ENCODE data around the gene ABHD4. TPM values are rescaled to one million over a fixed set of nuclear protein-coding genes. Genes with fewer than 3 reads are reported as not detected.
"Not testable (repeated sequence)": the region's sequence is repeated elsewhere in the genome, so short reads cannot be mapped to it uniquely, and the experiment has no call there.

Gene ABHD4
- total RNA-seq, 2 donors from 2014 or later: 13.8 to 26.5 TPM

GRCh38 chr14:22598896-22599244 lies 770 bp downstream of the ABHD4 start:
- DNase-seq (ENCODE audit: low spot score in 2 of 2) (peak in 1 of 2 donors; percentile 36), ATAC-seq (peak; percentile 77 to 82)
- Mint-ChIP-seq H3K36me3 (peaks cover 8 to 33% of the 10 kb centered on the region in 2 donors), H3K9me3 (no peaks in the 10 kb centered on the region), H3K27ac (peak overlapping the region; percentile 86 to 94)

- Mint-ChIP-seq H3K9me3 (no peaks in the 10 kb centered on the region), H3K36me3 (peaks cover 8 to 33% of the 10 kb centered on the region in 2 donors), H3K27ac (peak overlapping the region in 1 of 2 donors; percentile 86)
- DNase-seq (ENCODE audit: low spot score in 2 of 2): no peak
- ATAC-seq: no peak
Observed at GRCh38 chr14:22599349-22599748, 1.2 kb downstream of the ABHD4 start.

GRCh38 chr14:22600027-22600426 lies 1.9 kb downstream of the ABHD4 start:
- H3K27ac Mint-ChIP-seq: no peak overlapping the region
- ATAC-seq: no peak
- H3K9me3 Mint-ChIP-seq: no peaks in the 10 kb centered on the region
- no peak for DNase-seq (ENCODE audit: low spot score in 2 of 2)
- peaks cover 8 to 33% of the 10 kb centered on the region in 2 donors for H3K36me3 Mint-ChIP-seq

GRCh38 chr14:22601456-22601855 lies 3.4 kb downstream of the ABHD4 start:
- H3K36me3 Mint-ChIP-seq: peaks cover 8 to 33% of the 10 kb centered on the region in 2 donors
- no peak for ATAC-seq
- no peaks in the 10 kb centered on the region for H3K9me3 Mint-ChIP-seq
- no peak overlapping the region for H3K27ac Mint-ChIP-seq
- DNase-seq (ENCODE audit: low spot score in 2 of 2): no peak

GRCh38 chr14:22601996-22602395 lies 3.9 kb downstream of the ABHD4 start:
- no peak for ATAC-seq
- H3K9me3 Mint-ChIP-seq: no peaks in the 10 kb centered on the region
- DNase-seq (ENCODE audit: low spot score in 2 of 2): no peak
- no peak overlapping the region for H3K27ac Mint-ChIP-seq
- peaks cover 8 to 33% of the 10 kb centered on the region in 2 donors for H3K36me3 Mint-ChIP-seq

GRCh38 chr14:22602862-22603261 lies 4.8 kb downstream of the ABHD4 start:
- no peak for DNase-seq (ENCODE audit: low spot score in 2 of 2)
- Mint-ChIP-seq H3K9me3 (no peaks in the 10 kb centered on the region), H3K36me3 (peaks cover 8 to 33% of the 10 kb centered on the region in 2 donors), H3K27ac (no peak overlapping the region)
- ATAC-seq: no peak

GRCh38 chr14:22606380-22606779 lies 8.3 kb downstream of the ABHD4 start:
- H3K36me3 Mint-ChIP-seq: peaks cover 0 to 32% of the 10 kb centered on the region in 2 donors
- H3K27ac Mint-ChIP-seq: no peak overlapping the region
- no peaks in the 10 kb centered on the region for H3K9me3 Mint-ChIP-seq
- no peak for ATAC-seq
- no peak for DNase-seq (ENCODE audit: low spot score in 2 of 2)

- ATAC-seq (no peak), DNase-seq (ENCODE audit: low spot score in 2 of 2) (no peak)
- Mint-ChIP-seq H3K27ac (no peak overlapping the region), H3K9me3 (no peaks in the 10 kb centered on the region), H3K36me3 (peaks cover 0 to 24% of the 10 kb centered on the region in 2 donors)
Observed at GRCh38 chr14:22607291-22607690, 9.2 kb downstream of the ABHD4 start.

GRCh38 chr14:22610931-22611330 lies 12.8 kb downstream of the ABHD4 start:
- DNase-seq (ENCODE audit: low spot score in 2 of 2) (no peak), ATAC-seq (peak in 1 of 2 donors; percentile 20)
- H3K36me3 Mint-ChIP-seq: peaks cover 0 to 13% of the 10 kb centered on the region in 2 donors

GRCh38 chr14:22613106-22613695 lies 15.1 kb downstream of the ABHD4 start:
- H3K27ac Mint-ChIP-seq: peak overlapping the region in 1 of 2 donors; percentile 16
- DNase-seq (ENCODE audit: low spot score in 2 of 2) (no peak), ATAC-seq (no peak)
- H3K9me3 Mint-ChIP-seq: no peaks in the 10 kb centered on the region
- peaks cover 0 to 13% of the 10 kb centered on the region in 2 donors for H3K36me3 Mint-ChIP-seq

More at GRCh38 chr14:22610931-22611330, 12.8 kb downstream of the ABHD4 start:
- Mint-ChIP-seq H3K9me3 (no peaks in the 10 kb centered on the region), H3K27ac (no peak overlapping the region)

GRCh38 chr14:22613736-22614239 lies 15.7 kb downstream of the ABHD4 start:
- Mint-ChIP-seq H3K27ac (no peak overlapping the region), H3K9me3 (no peaks in the 10 kb centered on the region), H3K36me3 (peaks cover 0 to 13% of the 10 kb centered on the region in 2 donors)
- no peak for ATAC-seq
- DNase-seq (ENCODE audit: low spot score in 2 of 2): no peak

- peak; percentile 36 to 47 for ATAC-seq
- no peak for DNase-seq (ENCODE audit: low spot score in 2 of 2)
- no peak overlapping the region for H3K27ac Mint-ChIP-seq
- peaks cover 0 to 12% of the 10 kb centered on the region in 2 donors for H3K36me3 Mint-ChIP-seq
- H3K9me3 Mint-ChIP-seq: no peaks in the 10 kb centered on the region
Observed at GRCh38 chr14:22614240-22614799, 16.2 kb downstream of the ABHD4 start.

- ATAC-seq; DNase-seq (ENCODE audit: low spot score in 2 of 2); H3K9me3 Mint-ChIP-seq; H3K27ac Mint-ChIP-seq; H3K36me3 Mint-ChIP-seq: not testable (repeated sequence)
Observed at GRCh38 chr14:22615765-22616164, 17.7 kb downstream of the ABHD4 start.

GRCh38 chr14:22622255-22622654 lies 24.2 kb downstream of the ABHD4 start:
- no peaks in the 10 kb centered on the region for H3K36me3 Mint-ChIP-seq
- DNase-seq (ENCODE audit: low spot score in 2 of 2): no peak
- no peak for ATAC-seq
- H3K9me3 Mint-ChIP-seq: no peaks in the 10 kb centered on the region
- H3K27ac Mint-ChIP-seq: no peak overlapping the region

GRCh38 chr14:22623047-22623446 lies 24.9 kb downstream of the ABHD4 start:
- Mint-ChIP-seq H3K36me3 (no peaks in the 10 kb centered on the region), H3K27ac (no peak overlapping the region), H3K9me3 (no peaks in the 10 kb centered on the region)
- ATAC-seq (no peak), DNase-seq (ENCODE audit: low spot score in 2 of 2) (no peak)

GRCh38 chr14:22626590-22626989 lies 28.5 kb downstream of the ABHD4 start:
- Mint-ChIP-seq H3K27ac (no peak overlapping the region), H3K9me3 (peaks cover 7 to 9% of the 10 kb centered on the region in 2 donors), H3K36me3 (peaks cover 10 to 17% of the 10 kb centered on the region in 2 donors)
- ATAC-seq (no peak), DNase-seq (ENCODE audit: low spot score in 2 of 2) (no peak)

GRCh38 chr14:22627506-22628263 lies 29.6 kb downstream of the ABHD4 start:
- no peak overlapping the region for H3K27ac Mint-ChIP-seq
- H3K36me3 Mint-ChIP-seq: peaks cover 10 to 21% of the 10 kb centered on the region in 2 donors
- DNase-seq (ENCODE audit: low spot score in 2 of 2): no peak
- ATAC-seq: no peak
- H3K9me3 Mint-ChIP-seq: peaks cover 7 to 9% of the 10 kb centered on the region in 2 donors

Measured in activated naive CD4-positive, alpha-beta T cell treated with anti-CD3 and anti-CD28 coated beads, Interleukin-2, amount 50 U/mL, for 72 hours (primary cell).